Mesangial cell (primary cell): Measurements from ENCODE around the gene TAF11L6. TPM values are rescaled to one million over a fixed set of nuclear protein-coding genes. Genes with fewer than 3 reads are reported as not detected.

Experiments
- total RNA-seq: library from RNA; depleted of rRNA; stranded (reverse); fragments of >200 nt; gene quantifications from 2 replicates; pipeline ENCODE4 v1.2.3, GENCODE V29; 2015

The TAF11L6 gene
- not detected in 2 replicates for total RNA-seq

GRCh38 chr5:17528369-17528768 is at the start of gene TAF11L6:
TAF11L6 (plus strand) TSS chr5:17528669.

GRCh38 chr5:17497931-17498330 is 30.5 kb upstream of the TAF11L6 start, which contains the start of gene TAF11L2:
TAF11L2 (plus strand) TSS chr5:17498231.

GRCh38 chr5:17518067-17518466 is 10.4 kb upstream of the TAF11L6 start, which contains the start of gene TAF11L3:
TAF11L3 (plus strand) TSS chr5:17518367.

DNA sequence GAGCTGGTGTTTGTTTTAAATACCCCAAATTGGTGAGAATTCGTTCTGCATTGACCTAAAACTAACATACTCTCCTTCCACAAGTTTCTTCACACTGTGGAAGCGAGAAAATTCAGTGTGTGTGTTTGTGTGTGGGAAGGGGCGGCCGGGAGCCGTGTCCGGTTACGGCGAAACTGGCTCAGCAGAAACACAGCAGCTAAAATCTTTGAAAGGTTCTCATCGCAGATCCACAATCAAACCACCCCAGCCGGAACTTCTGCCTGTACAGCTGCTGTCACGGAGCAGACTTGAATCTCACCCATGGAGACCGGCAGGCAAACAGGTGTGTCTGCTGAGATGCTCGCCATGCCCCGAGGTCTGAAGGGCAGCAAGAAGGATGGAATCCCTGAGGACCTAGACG is 7.0 kb upstream of the TAF11L6 start, which contains the start of gene TAF11L4:
TSS of gene TAF11L4 (plus strand) at position 301 of the 400 bp plus-strand sequence.

GRCh38 chr5:17524935-17525334 is 3.5 kb upstream of the TAF11L6 start, which contains the start of gene TAF11L5:
TAF11L5 (plus strand) TSS chr5:17525235.

Other genes starting within 250 kb of the TAF11L6 start
- gene TAF11L2, start 30.4 kb upstream of the TAF11L6 start, total RNA-seq: not detected in 2 replicates
- gene TAF11L3, start 10.3 kb upstream of the TAF11L6 start, total RNA-seq: not detected in 2 replicates
- gene TAF11L4, start 6.9 kb upstream of the TAF11L6 start, total RNA-seq: not detected in 2 replicates
- not detected in 2 replicates for gene TAF11L5, start 3.4 kb upstream of the TAF11L6 start, total RNA-seq
- gene TAF11L7, start 57.1 kb downstream of the TAF11L6 start, total RNA-seq: not detected in 2 replicates
- gene TAF11L8, start 62.3 kb downstream of the TAF11L6 start, total RNA-seq: not detected in 2 replicates
- gene TAF11L9, start 65.7 kb downstream of the TAF11L6 start, total RNA-seq: not detected in 2 replicates
- gene TAF11L10, start 69.2 kb downstream of the TAF11L6 start, total RNA-seq: not detected in 2 replicates
- not detected in 2 replicates for gene TAF11L11, start 75.5 kb downstream of the TAF11L6 start, total RNA-seq
- gene TAF11L12, start 81.7 kb downstream of the TAF11L6 start, total RNA-seq: not detected in 2 replicates
- gene TAF11L13, start 103.4 kb downstream of the TAF11L6 start, total RNA-seq: not detected in 2 replicates
- gene TAF11L14, start 105.8 kb downstream of the TAF11L6 start, total RNA-seq: not detected in 2 replicates